Measurements from ENCODE around the gene TRIM9.

TRIM9 gene

GRCh38 chr14:50935126-50936015 is 159.5 kb downstream of the TRIM9 start:
- no peak for DNase-seq (ENCODE audit: low spot score)

DNA sequence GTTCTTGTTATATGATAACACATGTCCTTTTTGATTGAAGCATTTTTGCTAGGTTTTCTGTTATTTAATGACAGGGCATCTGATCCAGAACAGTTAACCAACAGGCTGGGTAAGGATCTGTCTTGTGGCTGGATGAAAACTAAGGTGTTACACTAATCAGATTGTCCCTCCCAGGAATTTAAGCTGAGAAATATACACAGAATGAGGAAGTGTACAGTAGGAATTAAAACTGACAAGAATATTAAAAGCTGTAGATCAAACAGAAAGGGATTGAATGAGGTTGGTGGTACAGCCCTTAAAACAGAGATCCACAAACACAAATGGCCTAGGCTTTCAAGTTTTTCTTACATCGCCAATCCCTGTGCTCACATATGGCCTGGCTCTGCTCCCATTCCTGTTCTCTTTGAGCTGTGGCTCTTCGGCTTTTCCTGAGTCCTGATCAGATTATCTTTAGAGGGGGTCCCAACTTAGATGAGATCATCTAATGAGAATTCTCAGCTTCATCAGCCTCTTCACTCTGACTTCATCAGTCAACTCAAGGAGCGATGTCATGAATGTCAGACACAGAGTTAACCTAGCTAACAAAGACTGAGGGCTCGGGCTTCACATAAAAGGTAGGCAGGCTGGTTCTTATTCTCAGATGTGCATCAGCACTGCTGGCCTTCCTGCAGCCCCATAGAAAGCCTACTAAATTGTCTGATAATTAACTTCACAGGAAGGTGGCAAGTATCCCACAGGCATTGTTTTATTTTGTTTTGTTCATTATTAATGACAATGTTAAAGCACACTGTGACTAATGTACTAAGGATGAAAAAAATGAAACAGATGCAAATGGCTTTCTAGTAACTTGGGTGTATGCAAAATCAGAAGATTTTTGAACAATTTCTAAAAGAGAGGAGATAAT is 162.1 kb downstream of the TRIM9 start:
- DNase-seq (ENCODE audit: low spot score), result no peak

DNA sequence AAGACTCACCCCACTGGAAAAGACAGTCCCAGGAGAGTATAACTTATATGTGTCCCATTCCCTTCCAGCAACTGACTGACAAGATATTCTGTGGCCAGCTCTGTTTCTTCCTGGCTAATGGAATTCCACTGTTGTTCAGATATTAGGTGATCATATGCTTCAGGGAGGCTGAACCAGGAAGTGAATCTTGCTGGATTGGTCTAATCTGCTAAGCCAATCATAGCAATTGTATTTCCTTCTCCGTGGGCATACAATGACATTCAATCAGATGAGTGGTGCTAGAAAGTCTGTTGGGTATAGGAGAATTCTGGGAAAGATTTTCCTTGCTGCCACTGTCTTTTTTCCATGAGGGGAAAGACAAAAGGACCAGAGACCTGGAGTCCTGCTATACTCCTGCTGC is 162.7 kb downstream of the TRIM9 start:
- DNase-seq (ENCODE audit: low spot score), result no peak

- no peak for DNase-seq (ENCODE audit: low spot score)
Observed at GRCh38 chr14:50931559-50931958, 163.3 kb downstream of the TRIM9 start.

GRCh38 chr14:50929506-50929905 is 165.4 kb downstream of the TRIM9 start:
- no peak for DNase-seq (ENCODE audit: low spot score)

- no peak for DNase-seq (ENCODE audit: low spot score)
Observed at GRCh38 chr14:50928002-50928635, 166.8 kb downstream of the TRIM9 start.

- DNase-seq (ENCODE audit: low spot score), result no peak
Observed at GRCh38 chr14:50926851-50927386, 168.0 kb downstream of the TRIM9 start.
